ENCODE data around the gene FAM83G.

FAM83G gene

GRCh38 chr17:18974407-18975149, 30.0 kb downstream of the FAM83G start:
- Histone ChIP-seq H3K27me3 (ENCODE audit: insufficient read depth, insufficient read length) (no peaks in the 10 kb centered on the region), H3K9ac (ENCODE audit: insufficient read length, low read depth) (no peak overlapping the region), H3K4me3 (ENCODE audit: insufficient read length, low read depth) (no peak overlapping the region), H3K9me3 (ENCODE audit: insufficient read depth, low read length) (no peaks in the 10 kb centered on the region), H3K36me3 (ENCODE audit: insufficient read depth, insufficient read length, low read length) (peaks cover 82% of the 10 kb centered on the region), H3K4me1 (ENCODE audit: insufficient read depth, insufficient read length) (no peaks in the 10 kb centered on the region)
- no peak for TF ChIP-seq SUZ12 (IDR thresholded peaks at IDR 0.05; ENCODE audit: extremely low read depth, insufficient read depth, insufficient read length)
- no peak for TF ChIP-seq YY1 (IDR thresholded peaks at IDR 0.05; ENCODE audit: insufficient read depth, insufficient read length)
- no peak for TF ChIP-seq ZNF274 (IDR thresholded peaks at IDR 0.05; ENCODE audit: low read depth, low read length)
- no peak for DNase-seq (ENCODE audit: low read depth, low spot score)

GRCh38 chr17:18971801-18972200, 32.8 kb downstream of the FAM83G start:
- TF ChIP-seq SUZ12 (IDR thresholded peaks at IDR 0.05; ENCODE audit: extremely low read depth, insufficient read depth, insufficient read length) (no peak), YY1 (IDR thresholded peaks at IDR 0.05; ENCODE audit: insufficient read depth, insufficient read length) (no peak), ZNF274 (IDR thresholded peaks at IDR 0.05; ENCODE audit: low read depth, low read length) (no peak)
- DNase-seq (ENCODE audit: low read depth, low spot score): no peak
- no peaks in the 10 kb centered on the region for H3K9me3 ChIP-seq (ENCODE audit: insufficient read depth, low read length)

GRCh38 chr17:18970582-18971480, 33.7 kb downstream of the FAM83G start:
- no peak for TF ChIP-seq YY1 (IDR thresholded peaks at IDR 0.05; ENCODE audit: insufficient read depth, insufficient read length)
- TF ChIP-seq SUZ12 (IDR thresholded peaks at IDR 0.05; ENCODE audit: extremely low read depth, insufficient read depth, insufficient read length): no peak
- Histone ChIP-seq H3K9ac (ENCODE audit: insufficient read length, low read depth) (no peak overlapping the region), H3K4me3 (ENCODE audit: insufficient read length, low read depth) (no peak overlapping the region), H3K9me3 (ENCODE audit: insufficient read depth, low read length) (no peaks in the 10 kb centered on the region), H3K27me3 (ENCODE audit: insufficient read depth, insufficient read length) (no peaks in the 10 kb centered on the region), H3K36me3 (ENCODE audit: insufficient read depth, insufficient read length, low read length) (peaks cover 46% of the 10 kb centered on the region), H3K4me1 (ENCODE audit: insufficient read depth, insufficient read length) (peaks cover 16% of the 10 kb centered on the region)
- no peak for DNase-seq (ENCODE audit: low read depth, low spot score)

More at GRCh38 chr17:18971801-18972200, 32.8 kb downstream of the FAM83G start:
- no peak overlapping the region for H3K4me3 ChIP-seq (ENCODE audit: insufficient read length, low read depth)
- H3K9ac ChIP-seq (ENCODE audit: insufficient read length, low read depth): no peak overlapping the region
- H3K27me3 ChIP-seq (ENCODE audit: insufficient read depth, insufficient read length): no peaks in the 10 kb centered on the region
- peaks cover 54% of the 10 kb centered on the region for H3K36me3 ChIP-seq (ENCODE audit: insufficient read depth, insufficient read length, low read length)
- H3K4me1 ChIP-seq (ENCODE audit: insufficient read depth, insufficient read length): peaks cover 16% of the 10 kb centered on the region

GRCh38 chr17:18968945-18969887, 35.3 kb downstream of the FAM83G start:
- no peaks in the 10 kb centered on the region for H3K27me3 ChIP-seq (ENCODE audit: insufficient read depth, insufficient read length)
- no peak overlapping the region for H3K4me3 ChIP-seq (ENCODE audit: insufficient read length, low read depth)
- H3K9ac ChIP-seq (ENCODE audit: insufficient read length, low read depth): no peak overlapping the region
- peaks cover 37% of the 10 kb centered on the region for H3K36me3 ChIP-seq (ENCODE audit: insufficient read depth, insufficient read length, low read length)
- no peak for TF ChIP-seq ZNF274 (IDR thresholded peaks at IDR 0.05; ENCODE audit: low read depth, low read length)
- TF ChIP-seq SUZ12 (IDR thresholded peaks at IDR 0.05; ENCODE audit: extremely low read depth, insufficient read depth, insufficient read length): no peak
- no peak for TF ChIP-seq YY1 (IDR thresholded peaks at IDR 0.05; ENCODE audit: insufficient read depth, insufficient read length)
- no peak for DNase-seq (ENCODE audit: low read depth, low spot score)
- H3K9me3 ChIP-seq (ENCODE audit: insufficient read depth, low read length): no peaks in the 10 kb centered on the region
- peaks cover 18% of the 10 kb centered on the region for H3K4me1 ChIP-seq (ENCODE audit: insufficient read depth, insufficient read length)

GRCh38 chr17:18968345-18968744, 36.2 kb downstream of the FAM83G start:
- no peak for TF ChIP-seq SUZ12 (IDR thresholded peaks at IDR 0.05; ENCODE audit: extremely low read depth, insufficient read depth, insufficient read length)
- TF ChIP-seq YY1 (IDR thresholded peaks at IDR 0.05; ENCODE audit: insufficient read depth, insufficient read length): no peak
- no peak for TF ChIP-seq ZNF274 (IDR thresholded peaks at IDR 0.05; ENCODE audit: low read depth, low read length)
- DNase-seq (ENCODE audit: low read depth, low spot score): no peak
- no peak overlapping the region for H3K4me3 ChIP-seq (ENCODE audit: insufficient read length, low read depth)
- peaks cover 34% of the 10 kb centered on the region for H3K36me3 ChIP-seq (ENCODE audit: insufficient read depth, insufficient read length, low read length)
- no peak overlapping the region for H3K9ac ChIP-seq (ENCODE audit: insufficient read length, low read depth)
- H3K9me3 ChIP-seq (ENCODE audit: insufficient read depth, low read length): no peaks in the 10 kb centered on the region
- peaks cover 18% of the 10 kb centered on the region for H3K4me1 ChIP-seq (ENCODE audit: insufficient read depth, insufficient read length)
- no peaks in the 10 kb centered on the region for H3K27me3 ChIP-seq (ENCODE audit: insufficient read depth, insufficient read length)

- H3K27me3 ChIP-seq (ENCODE audit: insufficient read depth, insufficient read length): no peaks in the 10 kb centered on the region
- DNase-seq (ENCODE audit: low read depth, low spot score): no peak
- H3K4me3 ChIP-seq (ENCODE audit: insufficient read length, low read depth): no peak overlapping the region
- H3K4me1 ChIP-seq (ENCODE audit: insufficient read depth, insufficient read length): peaks cover 18% of the 10 kb centered on the region
- H3K9ac ChIP-seq (ENCODE audit: insufficient read length, low read depth): no peak overlapping the region
- TF ChIP-seq SUZ12 (IDR thresholded peaks at IDR 0.05; ENCODE audit: extremely low read depth, insufficient read depth, insufficient read length) (no peak), YY1 (IDR thresholded peaks at IDR 0.05; ENCODE audit: insufficient read depth, insufficient read length) (no peak), ZNF274 (IDR thresholded peaks at IDR 0.05; ENCODE audit: low read depth, low read length) (no peak)
- no peaks in the 10 kb centered on the region for H3K9me3 ChIP-seq (ENCODE audit: insufficient read depth, low read length)
- peaks cover 29% of the 10 kb centered on the region for H3K36me3 ChIP-seq (ENCODE audit: insufficient read depth, insufficient read length, low read length)
Observed at GRCh38 chr17:18967916-18968315, 36.6 kb downstream of the FAM83G start.
